Stimulated activated CD8-positive, alpha-beta memory T cell treated with anti-CD3 and anti-CD28 coated beads, Interleukin-4, amount 100 ng/mL, for 48 hours (primary cell): ENCODE measurements around the gene BCAS3.
"Not testable (repeated sequence)": the region's sequence is repeated elsewhere in the genome, so short reads cannot be mapped to it uniquely, and the experiment has no call there.

Experiments
- DNase-seq: peaks from one replicate; pipeline ENCODE4 v3.0.0-alpha.2; 2020

Gene BCAS3

DNA sequence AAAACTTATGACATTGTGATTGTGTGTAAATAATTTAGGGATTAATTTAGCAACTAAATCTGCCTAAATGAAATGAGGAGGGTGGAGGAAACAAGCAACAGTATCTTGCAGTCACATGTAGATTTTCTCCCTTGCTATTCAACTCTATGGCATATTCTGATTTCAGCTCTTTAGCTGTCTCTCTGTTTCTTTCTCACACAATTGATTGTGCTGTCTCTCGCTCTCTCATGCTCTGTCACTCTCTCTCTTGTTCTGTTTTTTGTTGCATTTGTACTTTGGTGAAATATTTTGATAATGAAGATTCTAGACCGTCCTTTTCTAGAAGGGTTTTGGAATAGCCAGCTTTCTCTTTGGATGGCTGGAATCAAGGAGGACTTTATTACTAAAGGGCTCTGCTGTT lies 70.6 kb downstream of the BCAS3 start:
- no peak for DNase-seq

DNA sequence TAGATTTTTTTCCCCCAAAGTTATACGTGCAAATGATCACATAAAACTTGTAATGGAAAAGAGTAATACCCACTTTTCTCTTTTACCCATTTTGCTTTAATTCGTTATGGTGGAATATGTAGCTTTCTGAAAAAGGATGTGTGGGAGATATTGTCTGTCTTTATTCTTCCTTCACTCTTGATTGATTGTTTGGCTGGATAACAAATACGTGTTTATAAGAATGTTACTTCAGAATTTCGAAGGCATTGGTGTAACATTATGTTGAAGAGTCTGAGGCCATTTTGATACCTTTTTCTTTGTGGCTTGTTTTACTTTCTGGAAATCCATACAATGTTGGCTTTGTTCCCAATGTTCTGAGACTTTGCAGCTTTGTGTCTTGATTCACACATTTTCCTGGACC lies 71.4 kb downstream of the BCAS3 start:
- DNase-seq, result no peak

DNA sequence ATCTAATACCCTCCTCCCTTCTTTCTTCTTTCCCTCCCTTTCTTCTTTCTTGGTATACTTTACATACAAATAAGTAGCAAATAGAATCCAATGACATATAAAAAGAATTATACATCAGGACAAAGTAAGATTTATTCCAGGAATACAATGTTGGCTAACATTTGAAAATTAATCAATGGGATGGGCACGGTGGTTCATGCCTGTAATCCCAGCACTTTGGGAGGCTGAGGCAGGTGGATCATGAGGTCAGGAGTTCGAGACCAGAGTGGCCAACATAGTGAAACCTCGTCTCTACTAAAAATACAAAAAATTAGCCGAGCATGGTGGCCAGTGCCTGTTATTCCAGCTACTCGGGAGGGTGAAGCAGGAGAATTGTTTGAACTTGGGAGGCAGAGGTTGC lies 72.1 kb downstream of the BCAS3 start:
- DNase-seq, result no peak

DNA sequence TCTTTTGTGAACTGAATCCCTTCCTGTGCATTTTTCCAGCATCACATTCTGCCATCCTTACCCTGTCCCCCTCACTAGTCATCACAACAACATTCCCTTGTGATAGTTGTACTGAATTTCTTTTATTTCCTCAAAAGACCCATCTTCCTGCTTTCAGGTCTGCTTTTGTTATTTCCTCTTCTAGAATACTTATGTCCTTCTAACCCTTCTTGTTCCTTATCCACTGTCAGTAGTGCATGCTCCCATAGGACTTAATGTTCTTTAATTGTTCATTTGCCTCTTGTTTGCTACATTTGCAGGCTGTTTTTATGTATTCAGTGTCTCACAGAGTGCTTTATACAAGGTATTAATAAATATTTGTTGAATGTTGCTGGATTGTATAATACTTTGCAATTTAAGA lies 73.0 kb downstream of the BCAS3 start:
- DNase-seq, result no peak

DNA sequence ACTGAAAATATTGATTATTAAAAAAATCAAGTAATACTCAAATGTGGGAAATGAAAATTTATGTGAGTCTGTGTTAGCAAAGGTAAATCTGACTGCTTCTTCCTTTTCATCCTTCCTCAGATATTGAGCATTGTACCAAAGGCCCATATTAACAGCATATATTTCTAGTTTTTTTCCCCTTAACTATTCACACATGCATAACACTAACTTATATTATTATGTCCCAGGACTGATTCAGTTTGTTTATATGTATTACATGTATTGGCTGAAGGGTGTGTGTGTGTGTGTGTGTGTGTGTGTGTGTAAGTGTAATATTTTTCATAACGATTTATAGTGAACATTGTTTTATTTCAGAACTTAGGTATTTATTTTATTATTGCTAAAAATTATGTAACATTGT lies 74.2 kb downstream of the BCAS3 start:
- no peak for DNase-seq

DNA sequence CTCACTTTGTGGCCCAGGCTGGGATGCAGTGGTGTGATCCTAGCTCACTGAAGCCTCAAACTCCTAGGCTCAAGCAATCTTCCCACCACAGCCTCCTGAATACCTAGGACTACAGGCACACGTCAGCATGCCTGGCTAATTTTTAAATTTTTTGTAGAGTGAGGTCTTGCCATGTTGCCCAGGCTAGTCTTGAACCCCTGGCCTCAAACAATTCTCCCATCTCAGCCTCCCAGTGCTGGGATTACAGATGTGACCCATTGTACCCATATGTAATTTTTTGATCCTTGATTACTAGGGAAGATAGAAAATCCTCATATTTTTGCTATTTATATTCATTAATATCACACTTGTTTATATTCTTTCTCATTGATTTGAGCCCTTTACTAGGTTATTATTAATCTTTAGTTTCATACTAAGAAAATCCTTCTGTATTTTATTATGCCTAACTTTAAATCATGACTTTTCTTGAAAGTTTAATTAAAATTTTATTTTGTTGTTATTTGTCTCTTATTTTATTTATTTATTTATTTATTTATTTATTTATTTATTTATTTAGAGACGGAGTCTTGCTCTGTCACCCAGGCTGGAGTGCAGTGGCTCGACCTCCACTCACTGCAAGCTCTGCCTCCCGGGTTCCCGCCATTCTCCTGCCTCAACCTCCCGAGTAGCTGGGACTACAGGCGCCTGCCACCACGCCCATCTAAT lies 75.4 kb downstream of the BCAS3 start:
- no peak for DNase-seq

DNA sequence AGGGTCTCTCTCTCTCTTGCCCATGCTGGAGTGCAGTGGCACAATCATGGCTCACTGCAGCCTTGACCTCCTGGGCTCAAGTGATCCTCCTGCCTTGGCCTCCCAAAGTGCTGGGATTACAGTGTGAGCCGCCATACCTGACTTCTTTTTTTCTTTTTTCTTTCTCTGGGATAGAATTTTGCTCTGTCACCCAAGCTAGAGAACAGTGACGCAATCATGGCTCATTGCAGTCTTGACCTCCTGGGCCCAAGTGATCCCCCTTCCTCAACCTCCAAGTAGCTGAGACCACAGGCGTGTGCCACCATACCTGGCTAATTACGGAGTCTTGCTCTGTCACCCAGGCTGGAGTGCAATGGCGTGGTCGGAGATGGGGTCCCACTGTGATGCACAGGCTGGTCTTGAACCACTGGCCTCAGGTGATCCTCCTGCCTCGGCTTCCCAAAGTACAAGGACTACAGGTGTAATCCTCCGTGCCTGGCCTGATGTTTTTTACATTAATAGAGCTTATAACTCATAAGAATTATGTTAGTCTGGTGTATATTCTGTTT lies 76.5 kb downstream of the BCAS3 start:
- DNase-seq, result no peak

DNA sequence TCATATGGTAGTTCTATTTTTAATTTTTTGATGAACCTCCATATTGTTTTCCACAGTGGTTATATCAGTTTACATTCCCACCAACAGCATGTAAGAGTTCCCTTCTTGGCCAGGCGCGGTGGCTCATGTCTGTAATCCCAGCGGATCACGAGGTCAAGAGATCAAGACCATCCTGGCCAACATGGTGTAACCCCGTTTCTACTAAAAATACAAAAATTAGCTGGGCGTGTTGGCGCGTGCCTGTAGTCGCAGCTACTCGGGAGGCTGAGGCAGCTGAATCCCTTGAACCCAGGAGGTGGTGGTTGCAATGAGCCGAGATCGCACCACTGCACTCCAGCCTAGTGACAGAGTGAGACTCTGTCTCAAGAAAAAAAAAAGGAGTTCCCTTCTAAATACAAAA lies 79.1 kb downstream of the BCAS3 start:
- not testable (repeated sequence) for DNase-seq

DNA sequence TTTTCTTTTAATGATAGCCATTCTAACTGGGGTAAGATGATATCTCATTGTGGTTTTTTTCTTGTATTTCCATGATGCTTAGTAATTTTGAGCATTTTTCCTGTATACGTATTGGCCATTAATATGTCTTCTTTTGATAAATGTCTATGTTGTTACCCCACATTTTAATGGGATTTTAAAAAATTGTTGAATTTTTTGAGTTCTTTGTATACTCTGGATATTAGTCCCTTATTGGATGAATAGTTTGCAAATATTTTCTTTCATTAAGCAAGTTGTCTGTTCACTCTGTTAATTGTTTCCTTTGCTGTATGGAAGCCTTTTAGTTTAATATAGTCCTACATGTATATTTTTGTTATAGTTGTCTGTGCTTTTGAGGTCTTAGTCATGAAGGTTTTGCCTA lies 79.8 kb downstream of the BCAS3 start:
- no peak for DNase-seq

DNA sequence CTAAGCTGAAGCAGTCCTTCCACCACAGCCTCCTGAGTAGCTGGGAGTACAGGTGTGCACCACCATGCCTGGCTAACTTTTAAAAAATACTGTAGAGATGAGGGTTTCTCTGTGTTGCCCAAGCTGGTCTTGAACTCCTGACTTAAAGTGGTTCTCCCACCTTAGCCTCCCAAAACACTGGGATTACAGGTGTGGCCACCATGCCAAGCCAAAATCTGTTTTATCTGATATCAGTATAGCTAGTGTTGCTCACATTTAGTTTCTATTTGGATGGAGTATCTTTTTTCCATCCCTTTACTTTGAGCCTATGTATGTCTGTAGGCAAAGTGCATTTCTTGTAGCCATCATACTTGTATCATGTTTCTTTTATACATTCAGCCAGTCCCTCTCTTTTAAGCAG lies 82.1 kb downstream of the BCAS3 start:
- DNase-seq, result no peak

DNA sequence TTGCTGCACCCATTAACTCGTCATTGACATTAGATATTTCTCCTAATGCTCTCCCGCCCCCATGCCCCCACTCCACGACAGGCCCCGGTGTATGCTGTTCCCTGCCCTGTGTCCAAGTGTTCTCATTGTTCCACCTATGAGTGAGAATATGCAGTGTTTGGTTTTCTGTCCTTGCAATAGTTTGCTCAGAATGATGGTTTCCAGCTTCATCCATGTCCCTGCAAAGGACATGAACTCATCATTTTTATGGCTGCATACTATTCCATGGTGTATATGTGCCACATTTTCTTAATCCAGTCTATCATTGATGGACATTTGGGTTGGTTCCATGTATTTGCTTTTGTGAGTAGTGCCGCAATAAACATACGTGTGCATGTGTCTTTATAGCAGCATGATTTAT lies 83.7 kb downstream of the BCAS3 start:
- DNase-seq, result not testable (repeated sequence)

DNA sequence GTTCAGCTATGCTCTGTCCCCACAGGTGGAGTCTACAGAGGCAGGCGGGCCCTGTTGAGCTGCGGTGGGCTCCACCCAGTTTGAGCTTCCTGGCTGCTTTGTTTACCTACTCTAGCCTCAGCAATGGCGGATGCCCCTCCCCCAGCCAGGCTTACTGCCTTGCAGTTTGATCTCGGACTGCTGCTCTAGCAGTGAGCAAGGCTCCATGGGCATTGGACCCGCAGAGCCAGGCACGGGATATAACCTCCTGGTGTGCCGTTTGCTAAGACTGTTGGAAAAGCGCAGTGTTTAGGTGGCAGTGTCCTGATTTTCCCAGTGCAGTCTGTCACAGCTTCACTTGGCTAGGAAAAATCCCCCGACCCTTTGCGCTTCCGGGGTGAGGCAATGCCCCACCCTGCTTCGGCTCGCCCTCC lies 89.1 kb downstream of the BCAS3 start:
- DNase-seq, result no peak

DNA sequence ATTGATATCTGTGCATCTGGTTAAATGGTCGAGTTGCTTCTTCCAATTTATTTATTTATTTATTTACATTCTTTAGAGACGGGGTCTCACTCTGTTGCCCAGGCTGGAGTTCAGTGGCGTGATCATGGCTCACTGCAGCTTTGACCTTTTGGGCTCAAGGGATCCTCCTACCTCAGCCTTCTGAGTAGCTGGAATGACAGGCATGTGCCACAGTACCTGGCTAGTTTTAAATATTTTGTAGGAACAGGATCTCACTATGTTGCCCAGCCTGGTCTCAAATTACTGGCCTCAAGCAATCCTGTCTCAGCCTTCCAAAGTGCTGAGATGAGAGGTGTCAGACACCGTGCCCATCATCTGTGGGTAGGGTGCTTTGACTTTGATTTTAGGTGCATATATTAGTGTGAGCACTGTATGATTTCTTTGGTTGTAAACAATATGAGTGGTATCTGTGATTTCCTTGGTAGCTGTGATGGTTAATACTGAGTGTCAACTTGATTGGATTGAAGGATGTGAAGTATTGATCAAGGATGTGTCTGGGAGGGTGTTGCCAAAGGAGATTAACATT lies 90.2 kb downstream of the BCAS3 start:
- DNase-seq, result no peak

DNA sequence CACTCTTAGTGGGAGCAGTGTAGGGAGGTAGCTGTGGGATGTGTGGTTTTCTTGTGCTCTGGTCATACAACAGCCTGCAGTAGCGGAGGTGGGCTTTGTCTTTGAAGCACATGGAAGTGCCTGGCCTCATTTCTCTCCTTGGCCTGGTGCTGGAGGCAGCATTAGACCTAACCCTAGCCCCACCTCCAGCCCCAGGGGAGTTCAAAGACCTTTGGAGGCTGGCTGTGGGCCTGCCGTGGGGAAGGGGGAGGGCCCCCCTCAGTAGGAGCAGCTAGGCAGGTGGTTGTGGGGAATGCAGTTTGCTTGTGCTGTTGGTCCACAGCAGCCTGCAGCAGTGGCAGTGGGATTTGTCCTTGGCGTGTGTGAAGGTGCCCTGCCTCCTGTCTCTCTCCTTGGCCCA lies 91.7 kb downstream of the BCAS3 start:
- DNase-seq, result no peak

DNA sequence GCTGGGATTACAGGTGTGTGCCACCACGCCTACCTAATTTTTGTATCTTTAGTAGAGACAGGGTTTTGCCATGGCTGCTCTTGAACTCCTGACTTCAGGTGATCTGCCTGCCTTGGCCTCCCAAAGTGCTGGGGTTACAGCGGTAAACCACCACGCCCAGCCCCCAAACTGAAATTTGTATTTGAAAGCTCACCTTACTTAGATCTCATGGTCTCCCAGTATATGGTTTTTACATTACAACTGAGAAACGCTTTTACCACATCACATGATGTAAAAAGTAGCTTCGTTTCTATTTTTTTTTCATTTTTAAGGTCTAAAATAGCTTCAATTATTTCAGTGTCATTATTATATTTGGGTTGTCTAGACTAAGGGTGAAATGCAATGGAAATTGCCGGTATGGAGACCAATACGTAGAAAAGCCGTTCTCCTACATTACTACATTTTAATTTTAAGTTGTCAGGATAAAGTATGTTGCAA lies 93.3 kb downstream of the BCAS3 start:
- DNase-seq, result no peak

DNA sequence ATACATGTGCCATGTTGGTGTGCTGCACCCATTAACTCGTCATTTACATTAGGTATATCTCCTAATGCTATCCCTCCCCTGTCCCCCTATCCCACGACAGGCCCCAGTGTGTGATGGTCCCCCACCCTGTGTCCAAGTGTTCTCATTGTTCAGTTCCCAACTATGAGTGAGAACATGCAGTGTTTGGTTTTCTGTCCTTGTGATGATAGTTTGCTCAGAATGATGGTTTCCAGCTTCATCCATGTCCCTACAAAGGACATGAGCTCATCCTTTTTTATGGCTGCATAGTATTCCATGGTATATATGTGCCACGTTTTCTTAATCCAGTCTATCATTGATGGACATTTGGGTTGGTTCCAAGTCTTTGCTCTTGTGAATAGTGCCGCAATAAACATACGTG lies 94.0 kb downstream of the BCAS3 start:
- not testable (repeated sequence) for DNase-seq

DNA sequence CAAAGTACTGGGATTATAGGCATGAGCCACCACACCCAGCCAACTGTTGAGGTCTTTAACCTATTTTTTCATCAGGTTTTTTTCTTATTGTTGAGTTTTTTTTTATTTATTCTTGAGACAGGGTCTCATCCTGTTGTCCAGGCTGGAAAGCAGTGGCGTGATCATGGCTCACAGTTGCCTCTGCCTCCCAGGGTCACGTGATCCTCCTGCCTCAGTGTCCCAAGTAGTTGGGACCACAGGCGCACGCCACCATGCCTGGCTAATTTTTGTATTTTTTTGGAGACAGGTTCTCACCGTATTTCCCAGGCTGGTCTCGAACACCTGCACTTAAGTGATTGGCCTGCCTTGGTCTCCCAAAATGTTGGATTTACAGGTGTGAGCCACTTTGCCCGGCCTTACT lies 95.9 kb downstream of the BCAS3 start:
- DNase-seq, result no peak

DNA sequence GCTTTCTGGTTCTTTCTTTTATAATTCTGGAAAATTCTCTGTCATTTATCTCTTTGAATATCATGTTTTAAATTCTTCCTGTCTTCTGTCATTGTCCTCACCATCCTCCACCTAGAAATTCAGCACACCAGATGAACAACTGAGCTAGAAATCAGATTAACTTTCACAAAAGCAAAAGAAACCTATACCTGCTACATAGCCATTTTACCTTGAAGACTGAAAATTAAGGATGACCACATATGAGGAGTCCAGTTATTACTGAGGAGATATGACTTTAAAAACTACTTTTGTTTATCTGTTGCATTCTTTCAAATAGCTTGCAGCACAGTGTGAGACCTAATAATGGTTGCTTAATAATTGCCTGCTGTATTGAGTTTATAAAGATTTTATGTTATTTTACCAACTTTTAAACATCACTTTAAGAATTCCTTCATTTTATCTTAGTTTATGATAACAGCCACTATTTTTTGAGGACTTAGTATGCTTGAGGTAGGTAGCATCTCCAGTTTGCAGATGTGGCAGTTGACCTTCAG lies 104.3 kb downstream of the BCAS3 start:
- DNase-seq, result no peak

DNA sequence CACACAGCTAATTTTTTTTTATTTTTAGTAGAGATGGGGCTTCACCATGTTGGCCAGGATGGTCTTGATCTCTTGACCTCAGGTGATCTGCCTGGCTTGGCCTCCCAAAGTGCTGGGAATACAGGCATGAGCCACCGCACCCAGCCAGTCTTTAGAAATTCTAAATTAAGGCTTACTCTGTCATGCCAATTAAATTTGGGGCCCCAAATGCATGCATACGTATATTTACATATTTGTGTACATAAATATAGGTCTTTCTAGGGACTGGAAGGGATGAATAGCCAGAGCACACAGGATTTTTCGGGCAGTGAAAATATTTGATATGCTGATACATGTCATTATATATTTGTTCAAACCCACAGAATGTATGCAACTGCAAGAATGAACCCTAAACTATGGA lies 105.1 kb downstream of the BCAS3 start:
- no peak for DNase-seq

DNA sequence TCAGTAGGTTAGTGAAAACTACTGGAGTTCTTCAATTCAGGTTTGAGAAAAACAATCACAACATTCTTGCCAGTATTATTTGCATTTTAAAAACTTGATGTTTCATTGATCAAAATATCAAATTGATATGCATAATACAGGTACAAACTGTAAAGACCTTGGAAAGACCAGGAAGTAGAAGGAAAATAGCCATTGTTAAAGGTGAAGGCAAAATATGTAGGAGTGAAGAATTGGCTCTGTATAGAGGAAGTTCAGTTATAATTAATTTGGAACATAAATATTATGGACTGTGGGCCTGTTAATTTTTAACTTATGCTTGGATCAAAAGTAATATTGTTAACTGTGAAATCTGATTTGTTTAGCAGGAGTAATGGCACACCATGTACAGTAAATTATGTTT lies 112.6 kb downstream of the BCAS3 start:
- DNase-seq, result no peak

DNA sequence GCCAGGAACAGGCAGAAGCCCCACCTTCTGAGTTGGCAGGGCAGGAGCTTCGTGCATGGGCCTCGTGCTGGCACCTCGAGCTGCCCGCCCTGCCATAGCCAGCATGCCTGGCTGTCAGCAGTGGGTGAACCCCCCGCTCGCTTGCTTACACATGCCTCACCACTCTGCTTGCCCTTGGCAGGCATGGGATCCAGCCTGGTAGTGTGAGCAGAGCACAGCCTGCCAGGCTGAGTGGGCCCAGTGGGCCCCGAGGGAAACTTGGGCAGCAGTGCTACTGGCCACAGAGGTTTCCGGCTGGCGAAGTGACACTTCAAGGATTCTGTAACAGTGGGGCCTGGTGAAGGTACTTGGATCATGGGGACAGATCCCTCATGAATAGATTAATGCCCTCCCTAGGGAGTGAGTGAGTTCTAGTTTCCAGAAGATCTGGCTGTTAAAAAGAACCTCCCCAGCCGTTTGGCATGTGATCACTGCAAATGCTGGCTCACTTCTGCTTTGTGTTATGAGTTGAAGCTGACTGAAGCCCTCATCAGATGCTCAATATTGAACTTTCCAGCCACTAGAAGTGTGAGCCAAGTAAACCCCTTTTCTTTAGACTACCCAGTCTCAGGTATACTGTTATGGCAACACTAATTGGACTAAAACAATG lies 114.7 kb downstream of the BCAS3 start:
- DNase-seq, result no peak

DNA sequence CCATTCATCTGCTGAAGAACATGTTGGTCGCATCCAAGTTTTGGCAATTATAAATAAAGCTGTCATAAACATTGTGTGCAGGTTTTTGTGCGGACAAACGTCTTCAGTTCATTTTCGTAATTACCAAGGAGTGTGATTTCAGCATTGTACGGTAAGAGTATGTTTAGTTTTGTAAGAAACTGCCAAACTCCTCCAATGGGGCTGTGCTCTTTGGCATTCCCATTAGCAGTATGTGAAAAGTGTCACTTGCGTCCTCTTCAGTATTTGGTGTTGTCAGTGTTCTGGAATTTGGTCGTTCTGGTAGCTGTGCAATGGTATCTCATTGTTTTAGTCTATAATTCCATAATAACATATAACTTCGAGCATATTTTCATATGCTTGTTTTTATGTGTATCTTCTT lies 120.9 kb downstream of the BCAS3 start:
- no peak for DNase-seq

DNA sequence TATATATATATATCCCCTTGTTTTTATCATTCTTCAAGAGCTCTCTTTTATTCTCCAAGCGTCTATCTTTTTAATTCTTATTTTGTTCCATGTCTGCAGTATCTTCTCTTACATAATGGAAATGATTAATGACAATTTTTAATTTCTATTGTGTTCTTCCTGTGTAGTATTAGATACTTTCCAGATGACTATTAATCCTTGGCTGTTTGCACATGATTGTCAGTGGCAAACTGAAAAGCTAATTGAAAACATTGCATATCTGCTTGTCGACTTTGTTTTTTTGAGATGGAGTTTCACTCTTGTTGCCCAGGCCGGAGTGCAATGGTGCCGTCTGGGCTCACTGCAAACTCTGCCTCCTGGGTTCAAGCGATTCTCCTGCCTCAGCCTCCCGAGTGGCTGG lies 124.7 kb downstream of the BCAS3 start:
- no peak for DNase-seq

DNA sequence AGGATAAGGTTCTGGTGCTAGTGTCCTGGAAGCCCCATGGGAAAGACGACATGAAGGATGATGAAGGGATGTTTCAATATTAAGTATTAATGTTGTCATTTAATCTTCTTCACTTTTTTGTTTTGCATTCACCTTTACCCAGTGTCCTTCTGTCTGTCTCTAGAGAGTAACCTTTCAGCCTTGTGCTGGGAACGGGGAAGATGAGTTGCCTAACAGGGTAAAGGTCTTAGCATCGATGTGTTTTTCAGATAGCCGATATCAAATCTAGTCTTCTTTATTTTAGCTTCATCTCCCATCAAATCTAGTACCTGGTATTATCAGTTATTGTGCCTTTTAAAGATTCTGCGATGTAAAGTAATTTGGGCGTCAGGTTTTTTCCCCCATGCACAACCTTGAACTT lies 125.4 kb downstream of the BCAS3 start:
- DNase-seq, result no peak
